Neural progenitor cell (in vitro differentiated cells): Measurements from ENCODE around the gene ST8SIA5. TPM values are rescaled to one million over a fixed set of nuclear protein-coding genes. Genes with fewer than 3 reads are reported as not detected.

ENCODE experiments used
- DNase-seq: peaks from one replicate; pipeline ENCODE4 v3.0.0-alpha.2; 2016; ENCODE audit warnings: low spot score
- H2AFZ ChIP-seq: fragments of 200-600 bp; sonication (generic); replicated peaks from 2 replicates; pipeline ENCODE4 v1.6.1; 2016; ENCODE audit warnings: antibody characterized with exemption
- H3F3A ChIP-seq: fragments of 200-600 bp; sonication (generic); 2 replicates; pipeline ENCODE4 v1.6.1; 2016; ENCODE audit warnings: antibody characterized with exemption, low read depth
- H3K27ac ChIP-seq: fragments of 200-600 bp; sonication (generic); 2 replicates; pipeline ENCODE4 v1.5.1; 2016; ENCODE audit warnings: mild to moderate bottlenecking
- H3K27me3 ChIP-seq: fragments of 200-600 bp; sonication (generic); 2 replicates; pipeline ENCODE4 v1.6.1; 2016; ENCODE audit warnings: mild to moderate bottlenecking, moderate library complexity
- H3K36me3 ChIP-seq: fragments of 200-600 bp; sonication (generic); 2 replicates; pipeline ENCODE4 v1.5.1; 2016
- H3K4me1 ChIP-seq: fragments of 200-600 bp; sonication (generic); 2 replicates; pipeline ENCODE4 v1.6.1; 2016; ENCODE audit warnings: mixed run types
- H3K4me2 ChIP-seq: fragments of 200-600 bp; sonication (generic); 2 replicates; pipeline ENCODE4 v1.6.1; 2016
- H3K4me3 ChIP-seq: fragments of 200-600 bp; sonication (generic); 2 replicates; pipeline ENCODE4 v1.5.1; 2016
- H3K79me2 ChIP-seq: fragments of 200-600 bp; sonication (generic); 2 replicates; pipeline ENCODE4 v1.6.1; 2016; ENCODE audit warnings: low read depth
- H3K9ac ChIP-seq: fragments of 200-600 bp; sonication (generic); 2 replicates; pipeline ENCODE4 v1.6.1; 2016
- H3K9me3 ChIP-seq: fragments of 200-600 bp; sonication (generic); 2 replicates; pipeline ENCODE4 v1.5.1; 2016; ENCODE audit warnings: low read depth
- H4K20me1 ChIP-seq: fragments of 200-600 bp; sonication (generic); 2 replicates; pipeline ENCODE4 v1.6.1; 2016; ENCODE audit warnings: low read depth
- H3K27ac Mint-ChIP-seq: 3 replicates; pipeline ENCODE4 v1.8.0; 2021; ENCODE audit warnings: mixed read lengths
- H3K27me3 Mint-ChIP-seq: 2 replicates; pipeline ENCODE4 v1.8.0; 2022; ENCODE audit warnings: low read depth, mild to moderate bottlenecking, inconsistent platforms, moderate library complexity, mixed read lengths; ENCODE audit not compliant: insufficient read depth
- H3K36me3 Mint-ChIP-seq: 3 replicates; pipeline ENCODE4 v1.8.0; 2021; ENCODE audit warnings: mixed read lengths
- H3K4me1 Mint-ChIP-seq: 3 replicates; pipeline ENCODE4 v1.8.0; 2021; ENCODE audit warnings: mixed read lengths
- H3K4me3 Mint-ChIP-seq: 3 replicates; pipeline ENCODE4 v1.8.0; 2021; ENCODE audit warnings: mild to moderate bottlenecking, moderate library complexity, mixed read lengths
- H3K9me3 Mint-ChIP-seq: 3 replicates; pipeline ENCODE4 v1.8.0; 2020; ENCODE audit warnings: mixed read lengths
- EZH2 ChIP-seq: fragments of 200-600 bp; sonication (generic); IDR thresholded peaks from 2 replicates; pipeline ENCODE4 v1.6.1; 2017; ENCODE audit warnings: antibody characterized with exemption, mild to moderate bottlenecking, moderate library complexity
- EZH2phosphoT487 ChIP-seq: fragments of 200-600 bp; sonication (generic); IDR thresholded peaks from 2 replicates; pipeline ENCODE4 v1.6.1; 2017; ENCODE audit warnings: antibody characterized with exemption
- total RNA-seq: library from RNA; depleted of rRNA; stranded (reverse); fragments of >200 nt; gene quantifications from 2 replicates; pipeline ENCODE4 v1.2.3, GENCODE V29; 2015; ENCODE audit warnings: low replicate concordance
- TF ChIP-seq, protein P1 (sequence below): fragments of 200-600 bp; sonication (generic); IDR thresholded peaks from 2 replicates; pipeline ENCODE4 v1.5.1; 2017; ENCODE audit warnings: antibody characterized with exemption, mild to moderate bottlenecking

The ST8SIA5 gene
- total RNA-seq, 1 donor from 2014 or later, result 0.04 TPM

DNA sequence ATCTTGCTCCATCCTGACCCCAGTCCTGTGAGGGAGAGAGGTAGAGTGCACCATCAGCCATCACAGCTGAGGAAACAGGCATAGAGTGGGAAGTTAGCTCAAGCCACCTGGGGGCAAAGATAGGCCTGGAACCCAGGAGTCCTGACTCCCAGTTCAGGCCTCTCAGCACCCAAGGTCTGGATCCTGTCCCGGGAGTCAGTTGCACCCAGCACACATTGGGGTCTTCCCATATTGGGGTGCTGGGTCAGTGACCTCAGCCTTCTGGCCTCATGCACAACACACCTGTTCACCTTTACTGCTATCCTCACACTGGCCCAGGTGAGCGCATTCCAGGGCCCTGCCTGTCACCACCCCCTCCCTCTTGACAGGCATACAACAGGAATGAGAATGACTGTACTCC, 24.7 kb downstream of the ST8SIA5 start:
- Histone ChIP-seq H3K4me1 (no peaks in the 10 kb centered on the region), H3K9ac (no peak overlapping the region), H3K27ac (no peak overlapping the region), H3K36me3 (no peaks in the 10 kb centered on the region), H3K9me3 (no peaks in the 10 kb centered on the region), H2AFZ (no peak overlapping the region), H3F3A (no peaks in the 10 kb centered on the region), H3K4me2 (no peak overlapping the region), H3K79me2 (no peaks in the 10 kb centered on the region), H4K20me1 (no peaks in the 10 kb centered on the region), H3K27me3 (no peaks in the 10 kb centered on the region), H3K4me3 (no peak overlapping the region)
- TF ChIP-seq EZH2 (no peak), EZH2phosphoT487 (no peak)
- TF ChIP-seq, protein P1, sequence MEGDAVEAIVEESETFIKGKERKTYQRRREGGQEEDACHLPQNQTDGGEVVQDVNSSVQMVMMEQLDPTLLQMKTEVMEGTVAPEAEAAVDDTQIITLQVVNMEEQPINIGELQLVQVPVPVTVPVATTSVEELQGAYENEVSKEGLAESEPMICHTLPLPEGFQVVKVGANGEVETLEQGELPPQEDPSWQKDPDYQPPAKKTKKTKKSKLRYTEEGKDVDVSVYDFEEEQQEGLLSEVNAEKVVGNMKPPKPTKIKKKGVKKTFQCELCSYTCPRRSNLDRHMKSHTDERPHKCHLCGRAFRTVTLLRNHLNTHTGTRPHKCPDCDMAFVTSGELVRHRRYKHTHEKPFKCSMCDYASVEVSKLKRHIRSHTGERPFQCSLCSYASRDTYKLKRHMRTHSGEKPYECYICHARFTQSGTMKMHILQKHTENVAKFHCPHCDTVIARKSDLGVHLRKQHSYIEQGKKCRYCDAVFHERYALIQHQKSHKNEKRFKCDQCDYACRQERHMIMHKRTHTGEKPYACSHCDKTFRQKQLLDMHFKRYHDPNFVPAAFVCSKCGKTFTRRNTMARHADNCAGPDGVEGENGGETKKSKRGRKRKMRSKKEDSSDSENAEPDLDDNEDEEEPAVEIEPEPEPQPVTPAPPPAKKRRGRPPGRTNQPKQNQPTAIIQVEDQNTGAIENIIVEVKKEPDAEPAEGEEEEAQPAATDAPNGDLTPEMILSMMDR, result no peak
- Mint-ChIP-seq H3K4me3 (no peak overlapping the region), H3K36me3 (no peaks in the 10 kb centered on the region), H3K27me3 (peaks cover 5% of the 10 kb centered on the region), H3K4me1 (peaks cover 3% of the 10 kb centered on the region), H3K9me3 (peaks cover 25% of the 10 kb centered on the region), H3K27ac (no peak overlapping the region)
- no peak for DNase-seq

DNA sequence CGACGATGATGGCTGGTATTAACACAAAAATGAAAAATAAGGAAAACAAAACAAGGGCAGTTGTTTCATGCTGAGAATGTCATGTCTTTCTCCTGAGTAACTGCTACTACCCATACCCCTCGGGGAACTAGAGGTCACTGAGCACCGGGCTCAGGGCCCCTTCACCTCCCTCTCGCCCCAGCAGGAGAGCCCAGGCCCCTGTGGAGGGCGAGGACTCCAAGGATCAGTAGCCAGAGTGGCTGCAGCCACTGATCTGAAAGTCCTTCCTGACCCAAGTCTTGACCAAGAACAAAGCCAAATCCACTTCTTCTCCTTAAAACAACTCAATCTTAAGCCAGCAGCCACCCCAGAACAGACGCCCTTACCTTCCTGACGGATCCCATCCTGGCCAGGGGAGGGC, 25.5 kb downstream of the ST8SIA5 start:
- H3K36me3 ChIP-seq, result no peaks in the 10 kb centered on the region
- H4K20me1 ChIP-seq, result no peaks in the 10 kb centered on the region
- H3K4me1 Mint-ChIP-seq, result peaks cover 3% of the 10 kb centered on the region
- no peak overlapping the region for H3K9ac ChIP-seq
- H3K9me3 Mint-ChIP-seq, result peaks cover 25% of the 10 kb centered on the region
- H3K36me3 Mint-ChIP-seq, result no peaks in the 10 kb centered on the region
- H3K27ac Mint-ChIP-seq, result no peak overlapping the region
- no peak overlapping the region for H3K27ac ChIP-seq
- no peak for DNase-seq
- H3K27me3 ChIP-seq, result no peaks in the 10 kb centered on the region
- no peak overlapping the region for H3K4me2 ChIP-seq
- no peak overlapping the region for H3K4me3 ChIP-seq
- H3K79me2 ChIP-seq, result no peaks in the 10 kb centered on the region
- no peaks in the 10 kb centered on the region for H3K4me1 ChIP-seq
- no peaks in the 10 kb centered on the region for H3K9me3 ChIP-seq
- TF ChIP-seq, protein P1, result no peak
- no peak for TF ChIP-seq EZH2
- no peak for TF ChIP-seq EZH2phosphoT487
- H3F3A ChIP-seq, result no peaks in the 10 kb centered on the region
- no peak overlapping the region for H2AFZ ChIP-seq
- peaks cover 3% of the 10 kb centered on the region for H3K27me3 Mint-ChIP-seq
- H3K4me3 Mint-ChIP-seq, result no peak overlapping the region

DNA sequence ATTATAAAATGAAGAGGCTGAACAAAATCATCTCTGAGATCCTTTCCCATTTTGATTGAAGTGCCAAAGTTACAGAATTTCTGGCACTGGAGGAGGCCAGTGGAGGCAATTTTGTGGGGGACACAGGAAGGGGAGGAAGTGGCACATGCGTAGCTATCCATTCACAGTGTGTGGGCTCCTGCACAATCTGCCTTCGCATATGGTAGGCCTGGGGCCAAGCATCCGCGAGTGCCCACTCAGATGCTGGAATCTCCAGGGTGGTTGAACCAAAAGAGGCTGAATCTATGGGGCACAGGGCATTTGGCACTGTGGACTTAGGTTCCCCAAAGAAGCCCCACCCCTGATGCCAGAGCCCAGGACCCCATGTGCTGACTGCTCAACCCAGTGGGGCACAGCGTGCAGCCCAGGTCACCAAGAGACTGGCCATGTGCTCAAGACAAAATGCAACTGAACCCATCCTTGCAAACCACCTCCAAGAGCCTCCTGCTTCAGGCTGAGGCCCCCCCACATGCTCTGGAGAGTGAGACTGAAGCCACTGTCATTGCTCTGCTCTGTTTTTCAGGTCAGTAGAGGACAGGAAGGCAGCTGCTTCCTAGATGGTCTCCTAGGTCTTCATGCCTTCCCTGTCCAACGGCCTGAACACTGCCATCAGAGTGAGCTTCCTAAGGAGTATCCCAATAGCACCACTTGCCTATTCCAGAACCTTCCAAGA, 28.5 kb downstream of the ST8SIA5 start:
- no peaks in the 10 kb centered on the region for H3K27me3 Mint-ChIP-seq

More for the DNA sequence above, 28.5 kb downstream of the ST8SIA5 start:
- Mint-ChIP-seq H3K4me3 (no peak overlapping the region), H3K9me3 (peaks cover 25% of the 10 kb centered on the region), H3K27ac (no peak overlapping the region), H3K4me1 (no peaks in the 10 kb centered on the region), H3K36me3 (no peaks in the 10 kb centered on the region)
- Histone ChIP-seq H3K4me1 (no peaks in the 10 kb centered on the region), H3K9ac (no peak overlapping the region), H3K4me2 (no peak overlapping the region), H3K27me3 (no peaks in the 10 kb centered on the region), H3K27ac (no peak overlapping the region), H3K36me3 (no peaks in the 10 kb centered on the region), H3F3A (no peaks in the 10 kb centered on the region), H3K79me2 (no peaks in the 10 kb centered on the region), H2AFZ (no peak overlapping the region), H3K9me3 (no peaks in the 10 kb centered on the region), H3K4me3 (no peak overlapping the region), H4K20me1 (no peaks in the 10 kb centered on the region)
- TF ChIP-seq EZH2 (no peak), EZH2phosphoT487 (no peak)
- TF ChIP-seq, protein P1, result no peak
- no peak for DNase-seq
